Body of pancreas (tissue), 4 donors: ENCODE results near the gene POLR3A. TPM values are rescaled to one million over a fixed set of nuclear protein-coding genes. Genes with fewer than 3 reads are reported as not detected.

ENCODE experiments used
- ATAC-seq: fragments of 150-250 bp; one replicate; pipeline ENCODE4 v1.9.1; 2016
- DNase-seq, 4 donors: peaks; one replicate each; pipeline ENCODE4 v3.0.0-alpha.2; 2019
- H3K27ac ChIP-seq, 4 donors: fragments of 200-600 bp; sonication (generic); 1 replicate in 3 of 4; 2 replicates in 1 of 4; pipeline versions ENCODE4 v1.5.1 to v1.6.1; 2016 to 2019; ENCODE audit warnings: mild to moderate bottlenecking in 1 of 4, mixed read lengths in 1 of 4, moderate library complexity in 1 of 4
- H3K27me3 ChIP-seq, 2 donors: fragments of 200-600 bp; sonication (generic); one replicate each; pipeline ENCODE4 v1.6.0; 2016; ENCODE audit warnings: mild to moderate bottlenecking in 1 of 2
- H3K36me3 ChIP-seq, 2 donors: fragments of 200-600 bp; sonication (generic); replicated peaks in 1 of 2; 2 replicates each; pipeline ENCODE4 v1.5.1; 2016; ENCODE audit warnings: low read depth in 2 of 2; ENCODE audit not compliant: insufficient read depth in 1 of 2
- H3K4me1 ChIP-seq: fragments of 200-600 bp; sonication (generic); one replicate; pipeline ENCODE4 v1.6.0; 2016
- H3K4me3 ChIP-seq, 2 donors: fragments of 200-600 bp; sonication (generic); 1 replicate in 1 of 2; 2 replicates in 1 of 2; pipeline ENCODE4 v1.5.1; 2016 to 2019
- H3K9me3 ChIP-seq, 3 donors: fragments of 200-600 bp; sonication (generic); 1 replicate in 2 of 3; 2 replicates in 1 of 3; pipeline ENCODE4 v1.5.1; 2016
- POLR2A ChIP-seq, 3 donors: fragments of 450-650 bp; IDR thresholded peaks; one replicate each; pipeline ENCODE4 v1.6.1; 2016; ENCODE audit warnings: antibody characterized with exemption in 3 of 3, mild to moderate bottlenecking in 2 of 3
- WGBS, 2 donors: methylation state at CpG; one replicate each; pipeline ENCODE4 v1.1.5; 2017; 5-methylcytosine and 5-hydroxymethylcytosine counted together
- intact Hi-C: fragments of 100-400 bp; cut with DNase I; formaldehyde crosslinking; loops from one replicate; pipeline ENCODE4 v1.15.1; 2023
- total RNA-seq, 2 donors: library from RNA; depleted of rRNA; stranded (reverse); fragments of >200 nt; gene quantifications; one replicate each; pipeline ENCODE4 v1.1.0, GENCODE V29; 2016
- TF ChIP-seq, protein P1 (sequence below), 7 experiments: fragments of 450-650 bp in 4 of 7; fragments of 200-600 bp in 3 of 7; sonication (generic) in 3 of 7; IDR thresholded peaks; one replicate each; pipeline ENCODE4 v1.5.1; 2016 to 2019; ENCODE audit warnings: antibody characterized with exemption in 7 of 7

The POLR3A gene
- total RNA-seq, 2 donors from 2014 or later = 7.9 to 10.4 TPM

DNA sequence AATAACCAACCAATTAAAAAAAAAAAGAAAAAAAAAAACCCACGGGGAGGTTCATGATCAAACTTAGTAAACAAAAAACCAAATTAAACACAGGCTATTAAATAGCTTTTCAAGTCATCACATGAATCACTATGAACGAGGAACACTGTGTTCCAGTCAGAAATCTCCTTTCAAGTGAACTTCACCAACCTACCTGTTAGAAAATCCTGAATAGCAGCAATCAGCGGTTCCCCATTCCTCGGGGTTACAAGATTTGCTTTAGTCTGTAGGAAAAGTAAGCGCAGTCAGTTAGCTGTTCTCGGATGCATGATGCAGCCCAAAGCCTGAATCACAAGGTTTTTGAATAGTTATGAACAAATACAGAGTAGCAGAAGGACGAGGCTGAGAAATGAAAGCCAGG lies 19.0 kb downstream of the POLR3A start:
- Histone ChIP-seq H3K27ac (no peak overlapping the region), H3K9me3 (no peaks in the 10 kb centered on the region), H3K4me1 (no peaks in the 10 kb centered on the region), H3K36me3 (peaks cover 19 to 41% of the 10 kb centered on the region in 2 donors), H3K27me3 (no peaks in the 10 kb centered on the region), H3K4me3 (no peak overlapping the region)
- no peak for DNase-seq
- no peak for ATAC-seq
- TF ChIP-seq POLR2A (IDR thresholded peaks at IDR 0.05) = no peak
- intact Hi-C loops = no loop called here
- 75 to 78% methylated on average over 7 of the region's 7 CpGs for WGBS, 2 donors

DNA sequence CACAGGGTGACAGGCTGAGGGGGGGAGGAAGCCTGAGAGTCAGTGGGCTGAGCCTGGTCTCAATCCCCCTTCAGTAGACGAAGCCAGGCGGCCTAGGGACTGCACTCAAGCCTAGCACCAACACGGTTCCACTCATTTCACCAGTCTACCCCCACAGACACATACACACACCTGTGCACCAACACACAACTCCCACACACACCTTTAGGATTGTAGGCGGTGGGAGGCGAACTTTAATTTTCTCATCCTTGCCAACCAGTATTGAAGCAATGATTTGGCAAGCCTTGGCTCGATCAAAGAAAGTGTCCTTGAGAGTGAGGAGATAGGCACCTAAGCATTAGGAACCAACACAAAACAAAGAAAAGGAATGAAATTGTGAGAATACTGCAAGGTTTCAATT lies 19.7 kb downstream of the POLR3A start:
- H3K36me3 ChIP-seq = peaks cover 19 to 43% of the 10 kb centered on the region in 2 donors
- no peak overlapping the region for H3K4me3 ChIP-seq
- no peaks in the 10 kb centered on the region for H3K27me3 ChIP-seq
- intact Hi-C loops = no loop called here
- ATAC-seq (no peak), DNase-seq (no peak)
- H3K27ac ChIP-seq = no peak overlapping the region
- no peaks in the 10 kb centered on the region for H3K9me3 ChIP-seq
- H3K4me1 ChIP-seq = no peaks in the 10 kb centered on the region
- no peak for TF ChIP-seq POLR2A (IDR thresholded peaks at IDR 0.05)
- TF ChIP-seq, protein P1, sequence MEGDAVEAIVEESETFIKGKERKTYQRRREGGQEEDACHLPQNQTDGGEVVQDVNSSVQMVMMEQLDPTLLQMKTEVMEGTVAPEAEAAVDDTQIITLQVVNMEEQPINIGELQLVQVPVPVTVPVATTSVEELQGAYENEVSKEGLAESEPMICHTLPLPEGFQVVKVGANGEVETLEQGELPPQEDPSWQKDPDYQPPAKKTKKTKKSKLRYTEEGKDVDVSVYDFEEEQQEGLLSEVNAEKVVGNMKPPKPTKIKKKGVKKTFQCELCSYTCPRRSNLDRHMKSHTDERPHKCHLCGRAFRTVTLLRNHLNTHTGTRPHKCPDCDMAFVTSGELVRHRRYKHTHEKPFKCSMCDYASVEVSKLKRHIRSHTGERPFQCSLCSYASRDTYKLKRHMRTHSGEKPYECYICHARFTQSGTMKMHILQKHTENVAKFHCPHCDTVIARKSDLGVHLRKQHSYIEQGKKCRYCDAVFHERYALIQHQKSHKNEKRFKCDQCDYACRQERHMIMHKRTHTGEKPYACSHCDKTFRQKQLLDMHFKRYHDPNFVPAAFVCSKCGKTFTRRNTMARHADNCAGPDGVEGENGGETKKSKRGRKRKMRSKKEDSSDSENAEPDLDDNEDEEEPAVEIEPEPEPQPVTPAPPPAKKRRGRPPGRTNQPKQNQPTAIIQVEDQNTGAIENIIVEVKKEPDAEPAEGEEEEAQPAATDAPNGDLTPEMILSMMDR (IDR thresholded peaks at IDR 0.05) = no peak
- 57 to 70% methylated on average over 4 to 6 of the region's 6 CpGs for WGBS, 2 donors

DNA sequence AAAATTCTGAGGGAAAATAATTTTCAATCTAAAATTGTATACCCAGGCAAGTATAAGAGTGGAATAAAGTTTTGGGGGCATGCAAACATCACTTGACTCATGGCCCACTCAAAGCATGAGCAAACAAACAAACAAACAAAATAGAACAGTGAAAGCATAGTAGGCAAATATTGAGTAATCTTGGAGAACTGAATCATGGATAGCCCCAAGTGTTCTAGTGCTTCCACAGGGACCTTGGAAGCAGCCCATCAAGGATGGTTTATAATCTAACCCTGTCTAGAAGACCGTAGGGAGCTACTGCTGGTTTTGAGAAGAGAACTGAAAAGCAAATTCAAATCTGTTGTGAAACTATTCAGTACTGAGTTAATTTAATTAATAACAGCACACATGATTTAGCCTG lies 22.1 kb downstream of the POLR3A start:
- TF ChIP-seq POLR2A (IDR thresholded peaks at IDR 0.05) = no peak
- 67 to 79% methylated on average over 1 of the region's 1 CpG for WGBS, 2 donors
- peaks cover 8 to 36% of the 10 kb centered on the region in 2 donors for H3K36me3 ChIP-seq

DNA sequence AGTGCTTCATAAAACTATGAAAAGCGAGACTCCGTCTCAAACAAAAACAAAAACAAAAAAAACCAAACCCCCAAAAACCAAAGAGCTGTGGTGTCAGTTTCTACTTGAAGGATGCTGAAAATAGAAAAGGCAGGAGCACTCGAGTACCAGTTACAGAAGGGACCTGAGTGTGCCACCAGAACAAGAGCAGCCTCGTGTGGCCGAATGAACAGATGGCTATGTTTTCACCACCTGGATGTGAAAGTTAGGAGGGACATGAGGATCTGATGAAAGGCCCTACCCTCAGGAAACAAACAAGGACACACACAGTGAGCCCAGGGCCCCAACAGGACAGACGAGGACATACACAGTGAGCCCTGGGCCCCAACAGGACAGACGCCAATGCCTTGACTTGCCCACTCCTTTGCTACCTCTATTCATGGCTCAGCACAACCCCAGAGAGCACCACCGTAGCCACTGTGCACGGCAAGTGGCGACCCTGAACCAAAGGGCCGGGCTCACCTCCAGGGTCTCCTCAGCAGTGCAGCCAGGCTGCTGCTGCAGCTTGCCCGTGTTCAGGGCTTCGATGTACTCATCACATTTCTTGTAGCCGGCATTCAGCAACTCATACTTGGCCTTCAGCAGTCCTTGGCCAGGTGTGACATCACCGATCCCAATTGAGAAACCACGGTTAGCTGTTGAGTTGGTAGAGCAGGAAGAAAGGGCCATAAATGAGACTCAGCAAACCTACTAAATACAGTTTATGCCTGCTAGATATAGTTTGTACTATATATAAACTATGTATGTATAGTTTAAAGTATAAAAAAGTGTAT lies 24.9 kb downstream of the POLR3A start:
- whole genome bisulfite sequencing, 2 donors = 91% methylated on average over 15 to 16 of the region's 16 CpGs
- no peaks in the 10 kb centered on the region for H3K4me1 ChIP-seq
- ATAC-seq (no peak), DNase-seq (peak in 2 of 4 donors; percentile 9 to 12)
- intact Hi-C loops = no loop called here
- H3K9me3 ChIP-seq = no peaks in the 10 kb centered on the region
- H3K36me3 ChIP-seq = peaks cover 16 to 45% of the 10 kb centered on the region in 2 donors
- no peaks in the 10 kb centered on the region for H3K27me3 ChIP-seq
- TF ChIP-seq POLR2A (IDR thresholded peaks at IDR 0.05) = no peak
- TF ChIP-seq, protein P1 (IDR thresholded peaks at IDR 0.05) = no peak
- no peak overlapping the region for H3K27ac ChIP-seq
- no peak overlapping the region for H3K4me3 ChIP-seq

More for the DNA sequence above, 22.1 kb downstream of the POLR3A start:
- DNase-seq (no peak), ATAC-seq (no peak)
- Histone ChIP-seq H3K4me3 (no peak overlapping the region), H3K27ac (no peak overlapping the region), H3K4me1 (no peaks in the 10 kb centered on the region), H3K9me3 (no peaks in the 10 kb centered on the region), H3K27me3 (no peaks in the 10 kb centered on the region)
- intact Hi-C loops = no loop called here

DNA sequence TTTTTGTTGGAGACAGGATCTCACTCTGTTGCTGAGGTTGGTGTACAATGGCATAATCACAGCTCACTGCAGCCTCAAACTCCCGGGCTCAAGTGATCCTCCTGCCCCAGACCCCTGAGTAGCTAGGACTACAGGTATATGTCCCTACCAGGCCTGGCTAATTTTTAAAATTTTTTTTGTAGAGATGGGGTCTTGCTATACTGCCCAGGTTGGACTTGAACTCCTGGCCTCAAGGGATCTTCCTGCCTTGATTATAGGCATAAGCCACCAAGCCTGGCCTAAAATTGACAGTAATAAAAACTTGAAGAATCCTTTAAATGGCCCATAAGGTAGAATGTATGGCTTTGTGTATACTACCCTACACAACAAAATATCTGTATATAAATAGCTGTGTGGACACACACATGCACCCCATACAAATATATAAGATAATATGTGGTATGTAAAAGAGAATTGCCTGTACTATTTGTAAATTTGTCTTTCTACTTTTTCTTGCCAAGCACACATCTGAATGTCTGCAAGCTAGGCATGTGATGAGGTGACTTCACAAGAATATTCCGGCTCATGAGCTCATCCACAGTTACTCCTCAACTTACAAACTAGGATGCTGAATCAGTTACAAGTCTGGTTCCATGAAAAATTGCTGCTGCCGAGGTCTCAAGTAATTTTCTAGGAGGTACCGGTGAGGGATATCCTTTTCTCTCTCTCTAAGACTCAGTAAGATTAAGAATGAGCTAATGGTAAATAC lies 26.6 kb downstream of the POLR3A start:
- H3K36me3 ChIP-seq = peaks cover 19 to 42% of the 10 kb centered on the region in 2 donors
- no peaks in the 10 kb centered on the region for H3K9me3 ChIP-seq
- intact Hi-C loops = no loop called here
- no peaks in the 10 kb centered on the region for H3K4me1 ChIP-seq
- no peak for DNase-seq
- no peak overlapping the region for H3K27ac ChIP-seq
- no peak for TF ChIP-seq POLR2A (IDR thresholded peaks at IDR 0.05)
- TF ChIP-seq, protein P1 (IDR thresholded peaks at IDR 0.05) = no peak
- no peak overlapping the region for H3K4me3 ChIP-seq
- no peak for ATAC-seq
- 84 to 87% methylated on average over 4 of the region's 4 CpGs for WGBS, 2 donors
- H3K27me3 ChIP-seq = no peaks in the 10 kb centered on the region
